Heart left ventricle (tissue), 16 donors: ENCODE data around the gene PARVG. TPM values are rescaled to one million over a fixed set of nuclear protein-coding genes. Genes with fewer than 3 reads are reported as not detected.

Experiments
- ATAC-seq, 4 donors: fragments of 200-7000 bp; cut with Tn5 transposase; one replicate each; pipeline ENCODE4 v1.9.1; 2020 to 2022; ENCODE audit warnings: moderate library complexity in 4 of 4, mild to moderate bottlenecking in 3 of 4, moderate number of reproducible peaks in 1 of 4
- DNase-seq, 5 donors: peaks; one replicate each; pipeline ENCODE4 v3.0.0-alpha.2; 2020
- H3K27ac ChIP-seq, 12 donors: fragments of 200-600 bp; sonication (generic) in 4 of 12; one replicate each; pipeline versions ENCODE4 v1.5.0 to v1.8.0; 2016 to 2022; ENCODE audit warnings: mild to moderate bottlenecking in 2 of 12
- H3K27me3 ChIP-seq, 9 donors: fragments of 200-600 bp; sonication (generic) in 2 of 9; one replicate each; pipeline versions ENCODE4 v1.5.1 to v1.8.0; 2016 to 2022; ENCODE audit warnings: mild to moderate bottlenecking in 3 of 9
- H3K36me3 ChIP-seq, 9 donors: fragments of 200-600 bp; sonication (generic) in 2 of 9; one replicate each; pipeline versions ENCODE4 v1.5.0 to v1.8.0; 2018 to 2022; ENCODE audit warnings: mild to moderate bottlenecking in 2 of 9
- H3K4me1 ChIP-seq, 12 donors: fragments of 200-600 bp; sonication (generic) in 4 of 12; one replicate each; pipeline versions ENCODE4 v1.5.0 to v1.8.0; 2016 to 2022; ENCODE audit warnings: mild to moderate bottlenecking in 3 of 12
- H3K4me3 ChIP-seq, 12 donors: fragments of 200-600 bp; sonication (generic) in 4 of 12; one replicate each; pipeline versions ENCODE4 v1.5.0 to v1.8.0; 2017 to 2022; ENCODE audit warnings: mild to moderate bottlenecking in 9 of 12, moderate library complexity in 4 of 12
- H3K9me3 ChIP-seq, 12 donors: fragments of 200-600 bp; sonication (generic) in 4 of 12; one replicate each; pipeline versions ENCODE4 v1.5.0 to v1.8.0; 2016 to 2022; ENCODE audit warnings: mild to moderate bottlenecking in 1 of 12
- CTCF ChIP-seq, 12 donors: fragments of 200-600 bp; sonication (generic) in 4 of 12; IDR thresholded peaks; one replicate each; pipeline versions ENCODE4 v1.5.0 to v1.8.0; 2018 to 2022; ENCODE audit warnings: antibody characterized with exemption in 12 of 12, mild to moderate bottlenecking in 5 of 12
- POLR2A ChIP-seq, 2 donors: fragments of 450-650 bp; IDR thresholded peaks; one replicate each; pipeline ENCODE4 v1.6.1; 2017; ENCODE audit warnings: antibody characterized with exemption in 2 of 2, mild to moderate bottlenecking in 2 of 2, moderate library complexity in 2 of 2
- WGBS, 4 donors: extraction: QIAGEN DNeasy Blood & Tissue Kit in 2 of 4; methylation state at CpG; one replicate each; pipeline versions ENCODE4 v1.1.5 to v1.1.7; 2013 to 2018; 5-methylcytosine and 5-hydroxymethylcytosine counted together
- intact Hi-C, 10 donors: fragments of 100-400 bp; cut with DNase I; formaldehyde crosslinking; loops; one replicate each; pipeline versions ENCODE4 v1.11.1 to v1.14.2; 2022
- polyA plus RNA-seq, 2 donors: library from polyadenylated mRNA; stranded (reverse); fragments of 200-250 nt; gene quantifications; one replicate each; pipeline ENCODE4 v1.2.3, GENCODE V29; 2013
- total RNA-seq, 9 donors: library from RNA; depleted of rRNA in 2 of 9; stranded (reverse); fragments of >200 nt in 2 of 9; fragmentation: NEBNext Ultra II Directional in 3 of 9; extraction: Animal tissue kit (Norgen Biotek cat#: 25700) in 3 of 9; gene quantifications; one replicate each; pipeline versions ENCODE4 v1.1.0 to v1.2.4, GENCODE V29; 2016 to 2023
- donor health status: ischemic (EF 13 %, LVEDD 7.1; RV severe dilation, severe dysfunction).
- donor health status: healthy with polysubstance abuse.
- donor health status: DM: no; HTN: yes; CAD: no.
- donor health status: DM: no; HTN: no; CAD: no.
- donor health status: ischemic (EF 25% LVEDD 6.9; RV normal size, moderate dysfunction).
- donor health status: ischemic (EF 25% LVEDD 5.7; RV mildly dilated, moderate dysfunction).
- donor health status: healthy.
- donor health status: DM: yes; HTN: yes; CAD: no.
- donor health status: ischemic (EF 35%, LVEDD 5.7; RV mildly dilated, moderate dysfunction).
- donor health status: nonischemic (EF 11% LVEDD 7.7; RV severe dilation, severe dysfunction).
- donor health status: DM: yes; HTN: yes; CAD: no.
- donor health status: PGD.
- donor health status: ischemic (EF 29% LVEDD 5.4; RV normal size, mild dysfunction).
- donor health status: nonischemic (EF 23%, LVEDD 6.1; RV moderate dilation, normal function).

PARVG gene
- total and polyA plus RNA-seq, 11 donors: 1.1 to 34.8 (median 2.2) TPM

- peaks cover 0 to 5% (median 0%) of the 10 kb centered on the region in 12 donors for H3K4me1 ChIP-seq
- H3K36me3 ChIP-seq: peaks cover 0 to 22% (median 0%) of the 10 kb centered on the region in 9 donors
- 93 to 95% (median 94%) methylated on average over 12 of the region's 12 CpGs for WGBS, 4 donors
- no peak for ATAC-seq
- no peak overlapping the region for H3K4me3 ChIP-seq
- no peak for TF ChIP-seq CTCF (IDR thresholded peaks at IDR 0.05)
- TF ChIP-seq POLR2A (IDR thresholded peaks at IDR 0.05): no peak
- no peaks in the 10 kb centered on the region for H3K9me3 ChIP-seq
- no peak for DNase-seq
- peaks cover 0 to 16% (median 9%) of the 10 kb centered on the region in 9 donors for H3K27me3 ChIP-seq
- no peak overlapping the region for H3K27ac ChIP-seq
- intact Hi-C loops: no loop called here
Observed at GRCh38 chr22:44187652-44188230, 7.0 kb downstream of the PARVG start.

- 91 to 97% (median 93%) methylated on average over 8 of the region's 8 CpGs for WGBS, 4 donors
- H3K36me3 ChIP-seq: peaks cover 0 to 22% (median 0%) of the 10 kb centered on the region in 9 donors
- H3K27ac ChIP-seq: no peak overlapping the region
- H3K4me1 ChIP-seq: peaks cover 0 to 2% (median 0%) of the 10 kb centered on the region in 12 donors
- intact Hi-C loops: no loop called here
- no peak overlapping the region for H3K4me3 ChIP-seq
- H3K27me3 ChIP-seq: peaks cover 0 to 10% (median 5%) of the 10 kb centered on the region in 9 donors
- no peak for TF ChIP-seq CTCF (IDR thresholded peaks at IDR 0.05)
- ATAC-seq (no peak), DNase-seq (no peak)
- no peaks in the 10 kb centered on the region for H3K9me3 ChIP-seq
Observed at GRCh38 chr22:44188316-44188715, 7.6 kb downstream of the PARVG start.

GRCh38 chr22:44188986-44189630 lies 8.4 kb downstream of the PARVG start:
- H3K27me3 ChIP-seq: peaks cover 0 to 6% (median 0%) of the 10 kb centered on the region in 9 donors
- ATAC-seq (no peak), DNase-seq (no peak)
- peaks cover 0 to 16% (median 0%) of the 10 kb centered on the region in 9 donors for H3K36me3 ChIP-seq
- H3K4me3 ChIP-seq: no peak overlapping the region
- peaks cover 0 to 5% (median 0%) of the 10 kb centered on the region in 12 donors for H3K4me1 ChIP-seq
- TF ChIP-seq POLR2A (IDR thresholded peaks at IDR 0.05): no peak
- TF ChIP-seq CTCF (IDR thresholded peaks at IDR 0.05): no peak
- 87 to 91% (median 90%) methylated on average over 11 to 12 of the region's 12 CpGs for WGBS, 4 donors
- no peak overlapping the region for H3K27ac ChIP-seq
- H3K9me3 ChIP-seq: no peaks in the 10 kb centered on the region
- intact Hi-C loops: no loop called here

- TF ChIP-seq CTCF (IDR thresholded peaks at IDR 0.05): no peak
- no peak for TF ChIP-seq POLR2A (IDR thresholded peaks at IDR 0.05)
- Histone ChIP-seq H3K27me3 (peaks cover 0 to 6% (median 0%) of the 10 kb centered on the region in 9 donors), H3K9me3 (no peaks in the 10 kb centered on the region), H3K4me3 (no peak overlapping the region), H3K36me3 (peaks cover 0 to 14% (median 0%) of the 10 kb centered on the region in 9 donors), H3K27ac (no peak overlapping the region), H3K4me1 (peaks cover 0 to 5% (median 0%) of the 10 kb centered on the region in 12 donors)
- DNase-seq (no peak), ATAC-seq (no peak)
- intact Hi-C loops: no loop called here
- 74 to 83% (median 80%) methylated on average over 11 to 12 of the region's 12 CpGs for WGBS, 4 donors
Observed at GRCh38 chr22:44190381-44190976, 9.8 kb downstream of the PARVG start.
